Measurements from ENCODE around the gene OR4L1. TPM values are rescaled to one million over a fixed set of nuclear protein-coding genes. Genes with fewer than 3 reads are reported as not detected.

Gene OR4L1
- total RNA-seq, 1 donor from 2014 or later, result not detected

Other genes starting within 250 kb of the OR4L1 start
- not detected in 3 replicates for gene OR4K2, start 184.9 kb upstream of the OR4L1 start, total RNA-seq
- not detected in 3 replicates for gene OR4K5, start 139.4 kb upstream of the OR4L1 start, total RNA-seq
- not detected in 3 replicates for gene OR4K1, start 129.1 kb upstream of the OR4L1 start, total RNA-seq
- not detected in 3 replicates for gene OR4K15, start 84.5 kb upstream of the OR4L1 start, total RNA-seq
- gene OR4Q2, start 57.9 kb upstream of the OR4L1 start, total RNA-seq, result not detected in 3 replicates
- gene OR4K14, start 40.7 kb upstream of the OR4L1 start, total RNA-seq, result not detected in 3 replicates
- gene OR4K13, start 24.0 kb upstream of the OR4L1 start, total RNA-seq, result not detected in 3 replicates
- not detected in 3 replicates for gene OR4K17, start 50.7 kb downstream of the OR4L1 start, total RNA-seq
- not detected in 3 replicates for gene OR4N5, start 78.8 kb downstream of the OR4L1 start, total RNA-seq
- gene OR11G2, start 130.9 kb downstream of the OR4L1 start, total RNA-seq, result not detected in 3 replicates
- gene OR11H6, start 163.7 kb downstream of the OR4L1 start, total RNA-seq, result not detected in 3 replicates
- not detected in 3 replicates for gene OR11H7, start 168.9 kb downstream of the OR4L1 start, total RNA-seq
- not detected in 3 replicates for gene OR11H4, start 179.2 kb downstream of the OR4L1 start, total RNA-seq
- 16.3 to 29.5 TPM (median 17.3 TPM) in 3 replicates for gene TTC5, start 245.9 kb downstream of the OR4L1 start, total RNA-seq